ENCODE measurements around the gene GET4.
A peak's percentile ranks its signal among the peaks of the same experiment; 100 is the strongest.

Gene GET4

GRCh38 chr7:909358-910329 is 33.3 kb downstream of the GET4 start:
- no peak for TF ChIP-seq TAF1 (IDR thresholded peaks at IDR 0.05; ENCODE audit: low read depth, low read length)
- no peak for TF ChIP-seq POLR2AphosphoS5 (IDR thresholded peaks at IDR 0.05; ENCODE audit: low read depth, low read length)
- TF ChIP-seq PAX5 (IDR thresholded peaks at IDR 0.05; ENCODE audit: insufficient read depth, low read length, severe bottlenecking): no peak
- peak; percentile 57 for TF ChIP-seq SPI1 (IDR thresholded peaks at IDR 0.05; ENCODE audit: low read depth, low read length)
- FAIRE-seq (peak; percentile 80), DNase-seq (ENCODE audit: insufficient read length, low spot score) (no peak)

- TF ChIP-seq TAF1 (IDR thresholded peaks at IDR 0.05; ENCODE audit: low read depth, low read length): no peak
- no peak for TF ChIP-seq POU2F2 (IDR thresholded peaks at IDR 0.05; ENCODE audit: low read depth, low read length)
- no peak for DNase-seq (ENCODE audit: insufficient read length, low spot score)
- FAIRE-seq: peak; percentile 85
Measured at GRCh38 chr7:910441-910861, 34.1 kb downstream of the GET4 start.

- no peak for FAIRE-seq
- TF ChIP-seq TAF1 (IDR thresholded peaks at IDR 0.05; ENCODE audit: low read depth, low read length): no peak
- TF ChIP-seq SPI1 (IDR thresholded peaks at IDR 0.05; ENCODE audit: low read depth, low read length): no peak
- TF ChIP-seq PAX5 (IDR thresholded peaks at IDR 0.05; ENCODE audit: insufficient read depth, low read length, severe bottlenecking): no peak
- TF ChIP-seq POLR2AphosphoS5 (IDR thresholded peaks at IDR 0.05; ENCODE audit: low read depth, low read length): no peak
- no peak for TF ChIP-seq POU2F2 (IDR thresholded peaks at IDR 0.05; ENCODE audit: low read depth, low read length)
- no peak for TF ChIP-seq POLR2A (IDR thresholded peaks at IDR 0.05; ENCODE audit: low read depth, low read length)
- no peak for DNase-seq (ENCODE audit: insufficient read length, low spot score)
Measured at GRCh38 chr7:910931-911431, 34.6 kb downstream of the GET4 start.

- no peak for DNase-seq (ENCODE audit: insufficient read length, low spot score)
- no peak for FAIRE-seq
- no peak for TF ChIP-seq POLR2AphosphoS5 (IDR thresholded peaks at IDR 0.05; ENCODE audit: low read depth, low read length)
- TF ChIP-seq TAF1 (IDR thresholded peaks at IDR 0.05; ENCODE audit: low read depth, low read length): no peak
- no peak for TF ChIP-seq SPI1 (IDR thresholded peaks at IDR 0.05; ENCODE audit: low read depth, low read length)
- TF ChIP-seq POU2F2 (IDR thresholded peaks at IDR 0.05; ENCODE audit: low read depth, low read length): no peak
- TF ChIP-seq POLR2A (IDR thresholded peaks at IDR 0.05; ENCODE audit: low read depth, low read length): no peak
- no peak for TF ChIP-seq PAX5 (IDR thresholded peaks at IDR 0.05; ENCODE audit: insufficient read depth, low read length, severe bottlenecking)
Measured at GRCh38 chr7:911791-912480, 35.6 kb downstream of the GET4 start.

GRCh38 chr7:913736-914520 is 37.6 kb downstream of the GET4 start:
- TF ChIP-seq SPI1 (IDR thresholded peaks at IDR 0.05; ENCODE audit: low read depth, low read length) (no peak), POU2F2 (IDR thresholded peaks at IDR 0.05; ENCODE audit: low read depth, low read length) (no peak), PAX5 (IDR thresholded peaks at IDR 0.05; ENCODE audit: insufficient read depth, low read length, severe bottlenecking) (no peak), TAF1 (IDR thresholded peaks at IDR 0.05; ENCODE audit: low read depth, low read length) (no peak), POLR2AphosphoS5 (IDR thresholded peaks at IDR 0.05; ENCODE audit: low read depth, low read length) (no peak), POLR2A (IDR thresholded peaks at IDR 0.05; ENCODE audit: low read depth, low read length) (no peak)
- DNase-seq (ENCODE audit: insufficient read length, low spot score): no peak
- no peak for FAIRE-seq

- no peak for FAIRE-seq
- TF ChIP-seq PAX5 (IDR thresholded peaks at IDR 0.05; ENCODE audit: insufficient read depth, low read length, severe bottlenecking) (no peak), TAF1 (IDR thresholded peaks at IDR 0.05; ENCODE audit: low read depth, low read length) (no peak), POLR2AphosphoS5 (IDR thresholded peaks at IDR 0.05; ENCODE audit: low read depth, low read length) (no peak), SPI1 (IDR thresholded peaks at IDR 0.05; ENCODE audit: low read depth, low read length) (no peak), POU2F2 (IDR thresholded peaks at IDR 0.05; ENCODE audit: low read depth, low read length) (no peak), POLR2A (IDR thresholded peaks at IDR 0.05; ENCODE audit: low read depth, low read length) (no peak)
- DNase-seq (ENCODE audit: insufficient read length, low spot score): no peak
Measured at GRCh38 chr7:914521-915194, 38.3 kb downstream of the GET4 start.

GRCh38 chr7:915291-916218 is 39.2 kb downstream of the GET4 start:
- FAIRE-seq (no peak), DNase-seq (ENCODE audit: insufficient read length, low spot score) (no peak)
- TF ChIP-seq POLR2A (IDR thresholded peaks at IDR 0.05; ENCODE audit: low read depth, low read length): no peak
- no peak for TF ChIP-seq TAF1 (IDR thresholded peaks at IDR 0.05; ENCODE audit: low read depth, low read length)
- TF ChIP-seq POLR2AphosphoS5 (IDR thresholded peaks at IDR 0.05; ENCODE audit: low read depth, low read length): no peak
- TF ChIP-seq POU2F2 (IDR thresholded peaks at IDR 0.05; ENCODE audit: low read depth, low read length): no peak
- TF ChIP-seq SPI1 (IDR thresholded peaks at IDR 0.05; ENCODE audit: low read depth, low read length): no peak
- TF ChIP-seq PAX5 (IDR thresholded peaks at IDR 0.05; ENCODE audit: insufficient read depth, low read length, severe bottlenecking): no peak
